Inflammatory macrophage treated with lipopolysaccharide for 4 hours (primary cell): ENCODE results near the gene CHCHD3.

Experiments
- DNase-seq: peaks from one replicate; pipeline ENCODE4 v3.0.0-alpha.2; 2020

Gene CHCHD3

GRCh38 chr7:132857703-132858102, 224.2 kb downstream of the CHCHD3 start:
- no peak for DNase-seq

- no peak for DNase-seq
Measured at GRCh38 chr7:132857031-132857430, 224.9 kb downstream of the CHCHD3 start.

- no peak for DNase-seq
Measured at GRCh38 chr7:132856416-132856815, 225.5 kb downstream of the CHCHD3 start.

GRCh38 chr7:132855901-132856300, 226.0 kb downstream of the CHCHD3 start:
- no peak for DNase-seq

- no peak for DNase-seq
Measured at GRCh38 chr7:132854238-132854637, 227.7 kb downstream of the CHCHD3 start.

- no peak for DNase-seq
Measured at GRCh38 chr7:132847376-132847775, 234.5 kb downstream of the CHCHD3 start.

GRCh38 chr7:132846086-132846485, 235.8 kb downstream of the CHCHD3 start:
- DNase-seq: no peak

GRCh38 chr7:132842478-132842877, 239.4 kb downstream of the CHCHD3 start:
- DNase-seq: no peak

GRCh38 chr7:132840199-132840598, 241.7 kb downstream of the CHCHD3 start:
- no peak for DNase-seq

GRCh38 chr7:132838313-132838712, 243.6 kb downstream of the CHCHD3 start:
- DNase-seq: no peak

GRCh38 chr7:132837529-132837928, 244.4 kb downstream of the CHCHD3 start:
- DNase-seq: peak; percentile 3

- no peak for DNase-seq
Measured at GRCh38 chr7:132836746-132837145, 245.1 kb downstream of the CHCHD3 start.

- DNase-seq: no peak
Measured at GRCh38 chr7:132830941-132831340, 250.9 kb downstream of the CHCHD3 start.

- DNase-seq: no peak
Measured at GRCh38 chr7:132828502-132828901, 253.4 kb downstream of the CHCHD3 start.

GRCh38 chr7:132825932-132826835, 255.7 kb downstream of the CHCHD3 start:
- DNase-seq: no peak

GRCh38 chr7:132825222-132825621, 256.7 kb downstream of the CHCHD3 start:
- no peak for DNase-seq

GRCh38 chr7:132819648-132820047, 262.2 kb downstream of the CHCHD3 start:
- no peak for DNase-seq

GRCh38 chr7:132817949-132818348, 263.9 kb downstream of the CHCHD3 start:
- DNase-seq: no peak

- no peak for DNase-seq
Measured at GRCh38 chr7:132815696-132816311, 266.1 kb downstream of the CHCHD3 start.

- no peak for DNase-seq
Measured at GRCh38 chr7:132815130-132815529, 266.8 kb downstream of the CHCHD3 start.

GRCh38 chr7:132810561-132810960, 271.3 kb downstream of the CHCHD3 start:
- DNase-seq: no peak

GRCh38 chr7:132806834-132807233, 275.1 kb downstream of the CHCHD3 start:
- DNase-seq: no peak

GRCh38 chr7:132805766-132806165, 276.1 kb downstream of the CHCHD3 start:
- DNase-seq: no peak

- DNase-seq: no peak
Measured at GRCh38 chr7:132804849-132805485, 276.9 kb downstream of the CHCHD3 start.
